Hematopoietic multipotent progenitor cell (in vitro differentiated cells): ENCODE data around the gene RBMS3. TPM values are rescaled to one million over a fixed set of nuclear protein-coding genes. Genes with fewer than 3 reads are reported as not detected.
A peak's percentile ranks its signal among the peaks of the same experiment; 100 is the strongest.
"Not testable (repeated sequence)": the region's sequence is repeated elsewhere in the genome, so short reads cannot be mapped to it uniquely, and the experiment has no call there.

Experiments used
- DNase-seq, 3 donors: peaks; one replicate each; pipeline ENCODE4 v3.0.0-alpha.2; 2011 to 2015; ENCODE audit warnings: low read depth in 2 of 3, low spot score in 2 of 3
- total RNA-seq: library from RNA; depleted of rRNA; stranded (reverse); fragments of >200 nt; gene quantifications from one replicate; pipeline ENCODE4 v1.2.3, GENCODE V29; 2012

RBMS3 gene
- total RNA-seq, 1 donor, result under 0.01 TPM

DNA sequence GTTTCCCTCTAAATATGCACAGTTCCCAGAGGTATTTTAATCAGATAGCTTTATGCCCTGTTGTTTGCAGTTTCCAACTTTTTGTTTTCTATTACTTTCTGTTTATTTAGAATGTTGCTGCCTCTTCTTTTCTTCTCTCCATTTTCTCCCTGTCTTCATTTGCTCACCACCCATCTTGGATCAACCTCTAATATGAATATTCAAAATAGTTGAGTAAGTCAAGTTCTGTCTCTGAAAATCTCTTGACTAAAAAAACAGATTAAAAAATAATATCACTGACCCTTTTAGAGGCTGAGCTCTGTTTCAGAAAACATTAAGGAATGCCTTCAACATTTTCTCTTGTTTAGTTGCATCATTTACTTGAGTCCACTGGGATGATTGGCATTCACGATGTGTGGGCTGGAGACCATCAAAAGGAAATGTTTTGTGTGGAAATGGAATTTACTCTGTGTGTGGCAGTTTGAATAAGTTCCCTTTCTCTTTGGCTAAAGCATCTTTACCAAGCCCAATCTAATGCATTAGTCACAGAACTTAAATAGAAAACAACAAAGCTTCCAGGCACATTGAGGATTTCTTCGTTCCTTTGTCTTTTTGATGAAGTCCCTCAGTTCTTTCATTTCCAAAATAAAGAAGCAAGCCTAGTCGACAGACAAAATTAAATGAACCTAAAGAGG is 691.6 kb downstream of the RBMS3 start:
- DNase-seq, result no peak

DNA sequence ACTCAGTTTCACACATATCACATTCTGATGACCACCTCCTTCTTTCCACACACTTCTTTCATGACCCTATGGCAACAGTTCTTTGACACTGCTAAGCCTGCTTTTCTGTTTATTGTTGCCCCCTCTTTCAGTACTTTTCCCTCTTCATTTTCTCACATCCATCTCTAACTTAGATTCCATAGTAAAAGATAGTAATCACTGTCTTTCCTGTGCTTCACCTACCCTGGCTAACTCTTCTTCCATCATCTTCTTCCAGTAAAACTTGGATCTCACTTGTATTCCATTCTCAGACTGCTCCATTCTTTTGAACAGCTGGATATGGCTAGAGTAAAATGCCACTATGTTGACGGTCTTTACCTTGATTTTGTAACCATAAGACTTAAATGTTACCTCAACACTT is 692.9 kb downstream of the RBMS3 start:
- DNase-seq, result no peak

GRCh38 chr3:29976871-29977270 is 696.0 kb downstream of the RBMS3 start:
- DNase-seq, result no peak

DNA sequence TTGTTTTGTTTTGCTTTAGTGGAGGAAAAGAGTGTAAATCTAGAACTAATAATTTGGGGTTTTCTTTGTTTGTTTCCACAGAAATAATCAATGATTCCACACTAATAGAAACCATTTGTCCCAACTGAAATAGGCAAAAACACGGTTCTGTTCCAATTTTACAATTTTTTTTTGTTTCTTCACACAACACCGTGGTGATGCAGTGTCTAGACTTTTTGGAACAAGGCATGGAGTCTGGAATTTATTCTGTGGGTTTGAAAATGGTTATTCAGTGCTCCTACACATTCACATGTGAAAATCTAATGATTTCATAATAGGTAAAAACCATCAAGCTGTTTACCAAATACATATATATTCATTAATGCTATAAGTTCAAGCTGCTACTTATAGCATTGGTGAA is 696.5 kb downstream of the RBMS3 start:
- DNase-seq, result no peak

DNA sequence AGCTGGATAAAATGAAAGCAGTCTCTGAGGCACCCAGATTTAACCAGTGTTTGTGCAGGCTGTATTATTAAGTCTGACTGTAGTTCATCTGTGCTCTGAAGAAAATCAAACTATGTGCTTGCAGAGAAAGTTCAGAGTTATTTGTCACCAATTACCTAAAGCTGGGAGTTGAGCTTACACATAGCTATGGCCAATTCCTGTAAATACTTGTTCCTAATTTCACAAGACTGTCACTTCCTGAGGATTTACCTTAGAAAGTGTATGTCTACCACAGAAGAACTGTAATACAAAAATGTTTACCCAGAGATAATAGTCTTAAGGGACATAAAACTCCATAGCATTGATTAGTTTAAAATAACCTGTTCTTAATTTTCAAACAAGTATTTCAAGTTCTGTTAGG is 697.2 kb downstream of the RBMS3 start:
- DNase-seq, result no peak

GRCh38 chr3:29991198-29991597 is 710.3 kb downstream of the RBMS3 start:
- no peak for DNase-seq

DNA sequence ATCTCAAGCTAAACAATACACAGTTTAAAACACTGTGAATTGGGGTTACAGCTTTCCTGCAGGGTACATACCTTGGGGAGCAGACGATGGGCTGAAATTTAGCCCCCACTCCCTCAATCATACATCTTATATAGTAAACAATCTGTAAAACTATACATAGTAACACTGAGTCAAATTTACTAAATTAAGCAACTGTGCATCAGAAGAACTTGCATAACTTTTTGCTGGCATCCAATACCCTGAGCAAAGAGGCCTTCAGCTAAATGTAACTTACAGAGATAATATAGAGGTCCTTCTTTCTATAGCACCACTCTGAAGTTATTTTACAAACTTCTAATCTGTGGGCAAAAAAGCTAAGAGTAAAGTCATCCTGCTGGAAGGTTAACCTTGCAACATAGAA is 721.9 kb downstream of the RBMS3 start:
- no peak for DNase-seq

DNA sequence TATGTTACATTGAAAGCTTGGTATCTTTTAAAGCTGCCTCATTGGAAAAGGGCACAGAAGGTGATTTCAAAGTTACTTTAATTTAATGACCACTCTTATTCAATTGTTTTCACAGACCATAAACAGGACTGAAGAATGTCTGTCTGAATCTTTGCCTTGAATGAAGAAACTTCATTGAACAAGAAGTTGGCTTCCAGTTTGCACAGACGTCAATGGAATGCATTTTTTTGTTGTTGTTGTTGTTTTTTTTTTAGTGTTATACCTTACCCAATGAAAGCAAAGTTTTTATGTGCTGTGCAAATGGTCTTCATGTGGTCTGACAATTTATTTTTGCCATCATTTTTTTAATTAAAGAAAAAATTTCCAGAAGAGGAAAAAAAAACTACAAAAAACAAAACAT is 722.9 kb downstream of the RBMS3 start:
- no peak for DNase-seq

GRCh38 chr3:30004481-30004880 is 723.6 kb downstream of the RBMS3 start:
- no peak for DNase-seq

DNA sequence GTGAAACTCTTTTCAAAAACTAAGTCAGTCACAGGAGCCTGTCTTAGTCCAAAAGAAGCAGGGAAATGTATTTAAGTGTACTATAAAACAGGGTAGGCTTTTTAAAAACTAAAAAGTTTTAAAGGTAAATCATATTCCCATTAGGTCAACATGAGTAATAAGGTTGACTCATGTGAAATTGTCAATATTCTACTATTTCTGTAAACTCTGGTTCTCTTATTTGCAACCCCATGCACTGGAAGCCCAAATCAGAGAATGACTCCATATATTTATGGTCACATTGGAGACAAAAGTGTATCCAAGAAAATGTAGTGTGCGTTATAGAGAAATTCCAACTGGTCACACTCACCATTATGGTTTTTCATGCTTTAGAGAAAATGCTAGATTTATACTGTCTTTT is 725.2 kb downstream of the RBMS3 start:
- DNase-seq, result no peak

GRCh38 chr3:30007668-30008067 is 726.8 kb downstream of the RBMS3 start:
- DNase-seq, result peak in 2 of 3 donors; percentile 21 to 49

GRCh38 chr3:30011237-30011803 is 730.4 kb downstream of the RBMS3 start:
- no peak for DNase-seq

GRCh38 chr3:30012941-30013543 is 732.2 kb downstream of the RBMS3 start:
- DNase-seq, result peak in 2 of 3 donors; percentile 40 to 74

DNA sequence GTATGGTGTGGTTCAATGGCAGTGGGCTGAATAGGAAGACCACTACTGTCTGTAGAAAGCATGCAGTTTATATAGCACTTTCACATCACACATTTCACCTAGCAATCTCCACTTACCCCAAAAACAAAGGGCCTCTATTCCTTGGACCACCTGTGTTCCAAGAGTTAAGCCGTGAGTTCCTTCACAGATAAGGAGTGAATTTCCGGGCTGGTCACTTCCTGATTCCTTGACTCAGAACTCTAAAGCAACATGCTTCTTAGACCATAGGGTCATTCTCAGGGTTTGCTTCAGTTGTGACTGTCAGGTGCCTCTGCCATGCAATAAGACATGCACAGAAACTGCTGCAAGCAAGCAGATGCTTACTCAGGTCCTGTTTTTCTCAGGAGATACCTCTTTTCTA is 737.0 kb downstream of the RBMS3 start:
- DNase-seq, result no peak

DNA sequence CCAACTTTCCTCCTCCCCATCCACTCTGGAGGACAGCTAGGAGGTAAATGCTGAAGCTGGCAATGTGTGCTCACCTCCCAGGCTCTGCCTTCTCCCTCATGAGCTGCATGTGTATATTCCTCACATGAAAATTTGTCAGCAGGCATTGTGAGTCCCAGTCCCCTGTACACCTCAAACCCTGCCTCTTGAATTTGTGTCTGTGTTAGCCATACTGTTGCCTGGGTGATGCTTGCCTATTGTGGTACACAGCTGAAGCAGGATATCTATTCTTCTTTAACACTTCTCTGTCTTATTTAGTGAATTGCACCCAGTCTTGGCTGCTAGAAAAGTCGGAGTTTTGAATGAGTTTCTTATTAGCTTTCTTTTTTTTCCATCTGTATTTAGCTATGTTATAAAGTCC is 739.5 kb downstream of the RBMS3 start:
- no peak for DNase-seq

- no peak for DNase-seq
Observed at GRCh38 chr3:30024466-30024865, 743.6 kb downstream of the RBMS3 start.

GRCh38 chr3:30026851-30027250 is 746.0 kb downstream of the RBMS3 start:
- no peak for DNase-seq

GRCh38 chr3:30034246-30034991 is 753.5 kb downstream of the RBMS3 start:
- no peak for DNase-seq

GRCh38 chr3:30035935-30036567 is 755.2 kb downstream of the RBMS3 start:
- no peak for DNase-seq

DNA sequence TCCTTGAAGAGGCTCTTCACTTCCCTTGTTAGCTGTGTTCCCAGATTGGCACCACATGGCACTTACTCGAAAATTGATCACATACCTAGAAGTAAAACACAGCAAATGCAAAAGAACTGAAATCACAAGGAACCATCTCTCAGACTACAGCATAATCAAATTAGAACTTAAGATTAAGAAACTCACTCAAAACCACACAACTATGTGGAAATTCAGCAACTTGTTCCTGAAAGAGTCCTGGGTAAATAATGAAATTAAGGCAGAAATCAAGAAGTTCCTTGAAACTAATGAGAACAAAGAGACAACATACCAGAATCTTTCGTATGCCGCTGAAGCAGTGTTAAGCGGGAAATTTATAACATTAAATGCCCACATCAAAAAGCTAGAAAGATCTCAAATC is 759.3 kb downstream of the RBMS3 start:
- no peak for DNase-seq

DNA sequence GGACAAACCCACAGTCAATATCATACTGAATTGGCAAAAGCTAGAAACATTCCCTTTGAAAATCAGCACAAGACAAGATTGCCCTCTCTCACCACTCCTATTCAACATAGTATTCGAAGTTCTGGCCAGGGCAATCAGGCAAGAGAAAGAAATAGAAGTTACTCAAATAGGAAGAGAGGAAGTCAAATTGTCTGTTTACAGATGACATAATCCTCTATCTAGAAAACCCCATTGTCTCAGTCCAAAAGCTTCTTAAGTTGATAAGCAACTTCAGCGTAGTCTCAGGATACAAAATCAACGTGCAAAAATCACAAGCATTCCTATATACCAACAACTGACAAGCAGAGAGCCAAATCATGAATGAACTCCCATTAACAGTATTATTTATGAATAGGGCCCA is 760.6 kb downstream of the RBMS3 start:
- not testable (repeated sequence) for DNase-seq
